ENCODE results near the gene BABAM2.
A peak's percentile ranks its signal among the peaks of the same experiment; 100 is the strongest.

The BABAM2 gene

DNA sequence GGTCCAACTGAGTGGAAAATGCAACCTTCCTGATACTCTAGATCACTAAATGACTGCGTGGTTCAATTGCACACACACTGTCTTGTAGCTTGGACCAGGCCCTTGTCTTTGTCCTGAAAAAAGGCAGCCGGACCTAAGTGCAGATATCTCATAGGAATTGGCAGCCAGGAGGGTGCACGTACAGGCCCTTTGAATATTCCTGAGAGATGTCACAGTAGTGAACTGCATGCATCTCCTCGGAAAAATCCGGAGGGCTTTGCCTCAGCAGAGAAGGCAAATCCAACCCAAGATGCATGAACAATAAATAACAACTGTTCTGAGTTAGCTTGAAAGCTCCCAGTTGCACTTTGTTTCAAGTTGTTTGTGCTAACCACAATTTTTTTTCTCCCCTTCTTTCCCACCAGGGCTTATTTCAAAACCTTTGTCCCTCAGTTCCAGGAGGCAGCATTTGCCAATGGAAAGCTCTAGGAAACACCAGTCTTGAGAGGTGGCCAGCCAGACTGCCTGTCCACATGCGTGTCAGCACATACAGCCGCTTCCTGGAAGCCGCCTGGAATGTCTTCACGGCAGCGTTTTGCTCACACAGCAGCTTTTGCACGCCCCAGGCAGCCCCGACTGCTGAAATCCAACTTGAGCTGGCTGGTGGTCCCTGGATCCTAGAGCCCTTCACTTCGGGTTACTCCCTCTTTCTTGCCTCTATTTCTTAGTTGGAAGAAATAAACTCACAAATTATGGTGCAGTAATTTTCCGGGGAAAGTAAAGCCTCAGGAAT, 447.7 kb downstream of the BABAM2 start:
- no peak for DNase-seq

DNA sequence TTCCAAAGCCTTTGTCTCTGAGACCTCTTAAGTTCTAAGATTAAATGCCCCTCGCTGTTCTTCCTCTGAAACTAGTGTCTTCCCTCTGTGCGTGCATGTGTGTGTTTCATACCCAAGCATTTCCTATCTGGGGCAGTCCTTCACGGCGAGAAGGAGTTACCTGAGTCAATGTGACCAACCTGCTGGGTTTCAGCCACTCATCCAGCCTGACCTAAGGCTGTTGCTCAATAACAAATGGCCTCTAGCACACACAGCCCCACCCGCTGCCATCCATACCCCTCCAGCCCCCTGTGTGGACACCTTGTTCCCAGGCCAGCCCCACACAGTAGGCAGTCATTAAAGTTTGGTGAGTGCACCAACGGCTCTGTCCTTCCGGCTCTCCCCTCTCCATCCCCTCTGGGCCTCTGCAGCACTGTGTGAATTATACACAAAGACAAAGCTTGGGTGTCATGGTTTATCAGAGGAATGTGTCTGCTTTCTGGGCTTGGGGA, 448.3 kb downstream of the BABAM2 start:
- no peak for DNase-seq

DNA sequence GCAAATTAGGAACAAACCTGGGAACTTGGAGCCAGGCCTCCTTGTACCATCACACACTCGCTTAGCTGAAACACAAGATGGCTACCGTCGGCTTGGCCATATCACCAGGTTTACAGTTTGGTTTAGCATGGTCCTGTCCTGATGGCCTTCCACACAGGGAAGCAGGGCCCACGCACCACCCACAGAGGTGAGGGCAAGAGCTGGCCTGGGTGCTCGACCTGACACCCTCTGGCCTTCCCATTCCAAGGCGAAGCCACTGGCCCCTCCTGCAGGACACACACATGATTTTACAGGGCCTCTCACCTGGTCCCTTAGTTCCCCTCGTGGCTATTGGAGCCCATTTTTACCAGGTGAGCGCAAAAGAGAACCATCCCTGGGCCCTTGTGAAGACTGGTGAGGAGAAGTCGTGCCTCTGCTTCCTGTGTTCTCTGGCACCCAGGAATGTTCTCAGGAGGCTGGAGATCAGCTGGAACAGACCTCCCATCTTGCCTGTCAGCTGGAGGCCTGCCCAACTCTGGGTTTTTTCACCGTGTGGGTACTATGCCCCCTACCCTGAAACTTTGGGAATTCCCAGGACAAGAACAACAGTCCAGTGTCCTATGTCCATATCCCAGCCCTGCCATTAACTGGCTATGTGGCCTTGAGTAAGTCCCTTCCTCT, 449.1 kb downstream of the BABAM2 start:
- no peak for DNase-seq

DNA sequence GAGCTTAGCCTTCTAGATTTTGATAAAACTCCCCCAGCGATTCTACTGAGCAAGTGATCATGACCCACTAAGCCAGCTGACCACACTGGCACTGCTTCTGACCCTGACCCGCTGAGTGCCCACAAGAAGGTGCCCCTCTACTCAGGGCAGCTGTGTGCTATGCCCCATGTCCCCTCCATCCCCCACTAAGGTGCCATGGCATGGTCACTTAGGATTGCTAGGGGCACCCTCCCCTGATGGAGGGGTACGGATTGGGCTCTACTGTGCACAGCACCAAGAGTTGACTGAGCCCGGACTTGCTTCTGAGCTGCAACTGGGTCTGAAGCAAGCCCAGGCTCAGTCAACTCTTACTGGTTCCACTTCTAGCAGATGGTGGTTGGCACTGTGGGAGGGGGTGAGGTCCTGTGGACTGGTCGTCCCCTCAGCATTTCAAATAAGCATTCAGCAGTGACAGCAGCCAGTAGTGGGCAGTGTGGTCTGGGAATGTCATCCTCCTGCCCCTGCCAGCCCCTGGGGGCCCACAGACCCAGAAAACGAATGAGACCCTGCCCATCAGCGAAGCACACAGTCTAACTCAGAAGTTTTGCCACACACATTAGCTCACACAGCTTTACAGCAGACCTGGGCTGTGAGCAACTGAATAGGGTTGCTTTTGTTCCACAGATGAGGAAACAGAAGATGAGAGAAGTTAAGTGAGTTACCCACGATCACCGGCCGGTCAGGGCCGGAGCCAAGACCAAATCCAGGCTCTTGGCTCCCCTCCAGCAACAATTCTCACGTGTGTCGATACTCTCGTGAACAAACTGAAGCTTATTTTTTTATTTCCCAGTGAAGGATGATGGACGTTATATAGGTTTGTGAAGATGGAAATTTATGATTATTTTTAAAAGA, 450.0 kb downstream of the BABAM2 start:
- no peak for DNase-seq

DNA sequence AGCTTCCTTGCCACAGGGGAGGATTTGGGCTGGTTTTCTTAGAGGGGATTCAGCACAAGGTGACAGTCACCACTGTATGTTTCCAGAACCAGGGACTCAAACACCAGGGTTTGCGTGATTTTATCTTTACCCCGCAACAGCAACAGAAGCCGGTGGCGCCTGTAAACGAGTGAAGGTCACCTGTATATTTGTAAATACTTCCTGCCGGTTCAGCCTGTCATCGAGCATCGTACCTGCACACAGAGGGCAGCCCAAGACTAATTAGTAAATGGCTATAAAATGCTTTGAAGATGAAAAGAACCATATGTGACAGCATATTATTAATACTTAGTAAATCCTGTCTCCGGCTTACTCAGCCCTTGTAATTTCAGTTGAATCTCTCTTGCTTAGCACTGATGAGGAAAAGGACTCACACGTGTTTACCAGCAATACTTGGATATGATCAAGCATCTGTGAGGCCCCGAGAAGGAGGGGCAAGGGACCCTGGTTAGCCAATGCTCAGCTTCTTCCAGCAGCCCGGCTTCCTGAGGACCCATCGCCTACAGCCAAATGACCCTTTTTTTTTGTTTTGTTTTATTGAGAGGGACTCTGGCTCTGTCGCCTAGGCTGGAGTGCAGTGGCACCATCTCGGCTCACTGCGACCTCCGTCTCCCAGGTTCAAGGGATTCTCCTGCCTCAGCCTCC, 450.8 kb downstream of the BABAM2 start:
- no peak for DNase-seq

DNA sequence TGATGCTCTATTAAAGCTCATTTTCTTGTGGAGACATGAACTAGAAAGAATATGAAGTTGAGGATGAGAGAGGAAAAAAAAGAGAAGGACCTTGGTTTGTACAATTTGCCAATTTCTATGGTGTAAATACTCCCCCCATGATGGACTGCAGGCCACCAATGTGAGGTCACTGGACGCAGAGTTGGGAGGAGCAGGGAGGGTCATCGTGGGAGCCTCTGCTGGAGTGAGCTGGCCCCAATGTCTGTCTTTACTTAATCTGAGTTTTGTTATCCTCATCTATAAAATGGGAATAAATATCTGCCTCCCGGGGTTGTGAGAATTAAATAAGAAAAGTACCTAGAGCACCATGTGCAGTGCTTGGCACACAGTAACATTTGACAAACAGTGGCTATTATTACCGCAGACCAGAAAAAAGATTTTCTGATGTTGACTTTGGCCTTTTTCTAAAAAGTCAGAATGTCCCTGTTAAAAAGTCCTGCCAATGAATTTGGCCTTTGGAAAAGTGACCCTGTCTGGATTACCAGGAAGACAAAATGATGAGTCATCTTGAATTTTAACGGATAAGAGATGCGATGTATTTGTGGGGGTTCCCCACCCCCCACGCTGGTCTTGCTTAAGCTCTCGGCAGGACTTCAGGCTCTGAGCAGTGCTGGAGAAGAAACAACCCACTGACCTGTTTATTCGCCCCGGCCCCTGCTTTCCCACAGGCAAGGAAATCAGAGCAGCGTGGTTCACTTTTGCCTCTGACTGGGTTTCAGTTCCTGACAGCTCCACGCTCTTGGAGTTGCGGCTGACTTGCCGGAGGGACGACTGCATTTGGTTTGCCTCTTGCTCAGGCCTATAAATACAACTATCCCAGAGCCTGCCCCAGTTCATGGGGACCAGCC, 451.8 kb downstream of the BABAM2 start:
- no peak for DNase-seq

DNA sequence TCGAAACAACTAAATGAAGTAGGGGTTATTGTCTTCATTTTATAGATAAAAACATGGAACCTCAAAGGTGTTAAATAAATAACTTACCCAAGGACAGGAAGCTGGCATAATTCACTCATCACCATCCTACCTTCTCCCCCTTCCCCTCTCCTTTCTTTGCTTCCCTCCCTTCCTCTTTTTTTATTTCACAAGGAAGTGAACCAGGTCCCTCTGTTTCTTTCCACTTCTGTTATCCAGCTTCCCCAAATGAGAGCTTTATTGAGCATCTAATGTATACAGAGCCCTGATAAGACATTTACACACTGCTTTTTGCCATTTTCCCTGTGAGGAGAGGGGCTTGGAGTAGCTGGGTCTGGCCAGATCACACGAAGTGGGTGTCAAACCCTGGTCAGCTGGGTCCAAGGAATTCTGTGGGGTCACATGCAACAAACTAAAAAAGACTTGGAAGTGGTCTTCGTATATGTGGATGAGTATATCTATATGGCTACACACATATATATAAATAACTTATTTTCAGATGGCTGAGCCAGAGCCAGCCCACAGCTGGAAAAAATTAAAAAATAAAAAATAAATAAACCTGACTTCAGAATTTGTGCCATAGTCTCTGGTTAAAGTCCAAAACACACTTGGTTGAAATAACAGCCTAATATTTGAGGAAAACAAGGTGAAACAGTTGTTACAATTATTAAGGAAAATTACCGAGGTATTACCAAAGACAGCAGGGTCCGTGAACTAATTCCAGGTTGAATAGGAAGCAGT, 452.8 kb downstream of the BABAM2 start:
- DNase-seq: no peak

DNA sequence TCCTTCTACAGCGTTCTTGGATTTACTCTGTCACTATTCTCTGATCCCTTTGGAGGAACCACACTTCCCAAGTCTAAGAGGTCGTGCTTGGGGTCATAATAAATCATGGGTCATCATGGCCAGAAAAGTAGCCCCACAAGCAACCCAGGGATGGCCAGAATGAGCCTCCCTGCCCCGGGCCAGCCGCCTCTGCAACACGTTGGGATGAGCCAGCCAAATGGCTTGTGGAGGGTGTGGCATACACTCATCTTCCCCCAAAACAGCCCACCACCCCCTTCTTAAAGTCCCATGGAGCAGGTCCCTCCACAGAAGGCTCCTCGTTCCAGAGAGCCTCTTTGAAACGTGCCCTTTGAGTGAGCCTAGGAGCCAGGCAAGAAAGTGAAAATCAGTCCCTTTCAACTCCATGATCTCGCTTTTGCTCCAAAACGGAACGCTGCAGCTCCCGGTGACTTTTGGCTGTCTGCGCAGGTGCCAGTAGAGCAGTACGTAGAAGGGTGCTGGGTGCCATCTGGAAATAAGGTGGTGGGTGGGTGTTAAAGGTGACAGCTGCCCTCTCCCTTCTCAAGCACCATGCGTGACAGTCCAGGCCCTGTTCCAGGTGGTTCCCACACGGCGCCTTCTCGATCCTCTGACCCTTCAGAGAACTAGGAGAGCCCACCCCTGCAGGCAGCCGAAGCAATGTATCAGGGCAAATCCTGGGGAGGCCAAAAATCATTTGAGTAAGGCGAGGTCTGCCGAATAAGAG, 453.6 kb downstream of the BABAM2 start:
- no peak for DNase-seq

DNA sequence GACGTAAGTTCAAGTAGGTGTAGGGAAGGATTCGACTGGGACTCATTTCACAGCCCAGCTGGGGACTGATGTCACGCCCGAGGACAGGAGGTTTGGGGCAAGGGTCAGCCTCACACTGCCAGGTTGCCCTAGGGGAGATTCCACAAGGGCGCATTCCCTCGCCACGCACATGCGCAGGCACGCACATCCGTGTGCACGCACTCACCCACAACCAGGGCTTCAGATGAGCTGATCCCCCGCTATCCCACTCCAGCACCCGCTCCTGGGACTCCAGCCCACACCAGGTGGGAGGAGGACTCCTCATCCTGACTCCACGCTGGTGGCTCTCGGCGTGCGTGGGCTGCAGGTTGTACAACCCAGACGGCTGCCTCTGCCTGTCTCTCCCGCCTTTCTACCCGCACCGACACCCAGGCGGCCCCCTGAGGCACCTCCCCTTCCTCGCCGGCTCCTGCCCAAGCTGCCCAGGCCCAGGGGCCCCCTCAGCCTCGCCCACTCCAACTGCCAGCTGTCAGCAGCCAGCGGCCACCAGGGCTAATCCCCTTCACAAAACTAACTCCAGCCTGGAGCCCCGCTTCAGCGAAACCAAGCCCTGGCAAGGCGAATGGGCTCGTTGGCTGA, 454.3 kb downstream of the BABAM2 start:
- DNase-seq: no peak

DNA sequence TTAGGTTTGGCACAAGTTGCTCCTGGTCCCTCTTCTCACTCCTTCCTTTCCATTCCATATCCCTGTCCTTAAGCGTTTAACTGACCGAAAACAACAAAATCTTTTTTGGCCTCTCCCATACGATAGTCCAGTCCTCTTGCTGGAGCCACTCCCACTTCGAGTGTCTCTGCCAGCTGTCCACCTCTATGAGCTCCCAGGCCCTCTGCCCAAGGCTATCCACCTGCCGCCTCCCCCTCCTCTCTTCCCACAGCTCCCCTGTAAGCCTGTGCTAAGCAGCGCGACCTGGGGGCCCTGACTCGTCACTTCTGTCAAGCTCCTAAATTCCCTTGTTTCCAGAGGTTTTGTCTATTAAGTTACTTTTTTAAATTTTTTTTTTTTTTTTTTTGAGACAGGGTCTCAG, 455.1 kb downstream of the BABAM2 start:
- no peak for DNase-seq

DNA sequence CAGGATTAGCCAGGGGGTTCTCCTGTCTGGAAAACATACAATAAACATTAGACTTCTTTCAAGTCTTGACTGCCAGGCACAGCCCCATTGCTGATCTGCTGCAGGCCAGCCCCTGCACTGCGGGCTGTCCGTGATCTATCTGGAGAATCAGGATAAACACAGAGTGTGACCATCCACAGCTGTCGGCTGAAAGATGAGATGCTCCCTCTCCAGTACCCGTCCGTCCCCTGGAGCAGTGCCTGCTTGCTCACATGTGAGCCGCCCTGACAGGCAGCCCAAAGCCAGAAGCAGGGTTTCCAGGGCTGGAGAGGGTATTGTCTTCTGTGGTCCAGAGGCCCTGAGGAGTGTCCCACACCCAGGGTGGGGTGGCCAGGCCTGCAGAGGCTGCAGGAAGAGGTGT, 456.1 kb downstream of the BABAM2 start:
- DNase-seq: no peak

DNA sequence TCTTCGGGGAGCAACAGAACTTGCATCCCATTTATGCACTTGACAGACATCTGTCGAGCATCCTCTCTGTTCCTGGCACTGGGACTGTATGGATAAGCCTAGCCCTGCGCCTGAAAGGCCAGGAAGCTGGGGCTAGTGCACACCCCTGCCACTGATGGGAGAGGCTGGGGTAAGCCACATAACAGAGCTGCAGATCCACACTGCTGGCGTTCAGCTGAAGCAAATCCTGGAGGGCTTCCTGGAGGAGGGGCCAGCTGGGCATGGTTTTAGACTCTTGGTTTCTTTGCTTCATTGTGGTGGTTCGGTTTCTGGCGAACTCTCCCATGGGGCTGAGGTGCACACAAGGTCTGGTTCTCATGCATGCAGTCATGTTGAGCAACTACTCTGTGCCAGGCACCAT, 456.7 kb downstream of the BABAM2 start:
- no peak for DNase-seq

DNA sequence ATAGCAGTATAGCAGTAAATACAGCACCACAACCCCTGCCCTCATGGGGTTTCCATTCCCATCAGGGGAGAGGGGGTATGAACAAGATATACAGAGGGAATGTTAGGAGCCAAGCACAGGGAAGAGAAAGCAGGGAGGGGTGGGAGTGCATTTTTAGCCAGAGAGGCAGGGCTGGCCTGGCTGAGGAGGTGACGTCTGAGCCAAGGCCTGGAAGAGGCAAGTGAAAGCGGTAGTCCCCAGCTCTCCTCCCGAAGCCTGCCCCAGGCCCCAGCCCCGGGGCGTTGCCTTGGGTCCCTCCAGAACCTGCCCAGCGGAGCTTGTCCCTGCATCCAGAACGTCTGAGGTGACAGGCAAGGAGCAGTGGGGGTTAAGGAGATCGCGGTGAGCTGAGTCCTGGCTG, 457.1 kb downstream of the BABAM2 start:
- DNase-seq: no peak

DNA sequence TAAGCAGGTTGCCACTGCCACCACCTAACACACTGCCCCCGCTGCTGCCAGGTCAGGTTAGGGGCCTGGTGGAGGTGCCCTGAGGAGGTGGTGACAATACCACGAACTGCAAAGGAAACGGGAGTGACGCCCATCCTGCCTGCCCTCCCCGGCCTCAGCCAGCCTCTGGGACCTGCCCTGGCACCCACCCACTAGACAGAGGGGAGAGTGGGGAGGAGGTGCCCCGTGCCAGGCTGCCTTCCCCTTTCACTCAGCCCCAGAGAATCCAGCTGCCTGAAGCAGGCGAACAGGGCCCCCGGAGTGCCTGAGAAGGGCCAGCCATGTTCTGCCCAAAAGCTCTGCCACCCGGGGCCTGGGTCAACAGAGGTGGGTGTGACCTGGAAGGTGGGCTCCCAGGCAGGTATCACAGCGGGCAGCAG, 457.6 kb downstream of the BABAM2 start:
- peak; percentile 67 for DNase-seq

DNA sequence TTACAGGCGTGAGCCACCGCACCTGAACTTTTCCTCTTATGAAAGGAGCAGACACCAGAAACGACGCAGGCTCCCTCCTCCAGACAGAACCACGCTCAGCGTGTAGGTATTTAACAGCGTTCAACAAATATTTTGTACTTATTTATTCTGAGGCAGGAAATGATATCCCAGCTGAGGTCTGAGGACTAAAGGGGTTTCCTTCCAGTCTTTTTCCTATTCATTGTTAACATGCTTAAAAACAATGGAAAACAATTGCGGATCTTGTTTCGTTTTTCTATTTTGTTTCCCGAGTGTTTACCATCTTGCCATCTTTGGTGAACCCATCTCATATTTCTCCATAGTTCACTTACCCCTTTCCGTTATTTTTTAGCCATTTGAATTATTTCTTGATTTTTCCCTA, 458.4 kb downstream of the BABAM2 start:
- DNase-seq: no peak

DNA sequence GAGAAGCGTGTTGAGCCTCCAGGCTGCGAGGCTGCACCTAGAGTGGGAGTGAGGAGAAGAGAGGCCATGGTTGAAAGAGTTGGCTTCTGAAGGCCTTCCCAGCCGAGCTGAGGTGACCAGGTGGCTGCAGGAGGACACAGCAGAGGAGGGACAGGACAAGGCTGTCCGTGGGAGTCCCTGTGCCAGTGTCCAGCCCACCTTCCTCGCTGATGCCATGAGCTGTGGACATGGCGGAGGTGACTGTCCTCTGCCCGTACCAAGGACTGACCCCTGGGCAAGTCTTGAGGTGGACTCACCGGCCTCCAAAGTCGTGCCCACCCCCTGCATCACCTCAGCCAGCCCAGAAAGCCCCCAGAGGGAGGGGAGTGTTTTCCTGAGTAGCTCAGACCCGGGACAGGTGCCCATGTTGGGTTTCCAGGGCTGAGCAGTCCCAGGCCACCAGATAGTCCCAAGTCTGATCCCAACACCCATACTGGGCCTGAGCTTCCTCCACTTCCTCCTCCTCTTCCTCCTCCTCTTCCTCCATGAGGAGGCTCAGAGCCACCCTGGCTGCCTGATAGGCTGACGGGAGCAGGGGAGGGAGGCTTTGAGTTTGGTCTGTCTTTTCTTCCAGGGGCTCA, 459.1 kb downstream of the BABAM2 start:
- no peak for DNase-seq

DNA sequence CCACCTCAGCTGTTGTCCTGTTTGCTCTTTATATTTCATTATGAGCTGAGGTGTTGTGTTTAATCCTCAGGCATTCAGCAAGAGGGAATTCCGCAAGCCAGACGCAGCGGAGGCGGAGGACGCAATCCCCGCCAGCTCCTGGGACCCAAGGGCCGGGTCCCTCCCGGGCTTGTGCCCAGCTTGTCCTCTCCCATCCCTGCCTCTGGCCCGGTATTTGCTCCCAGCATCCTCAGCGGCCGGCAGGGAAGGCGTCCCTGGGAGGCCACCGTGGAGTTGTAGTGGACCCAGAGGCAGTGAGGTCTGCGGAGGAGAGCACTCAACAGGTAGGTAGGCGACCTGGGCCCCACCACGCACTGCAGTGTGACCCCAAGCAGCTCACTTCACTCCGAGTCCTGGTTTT, 459.7 kb downstream of the BABAM2 start:
- no peak for DNase-seq

DNA sequence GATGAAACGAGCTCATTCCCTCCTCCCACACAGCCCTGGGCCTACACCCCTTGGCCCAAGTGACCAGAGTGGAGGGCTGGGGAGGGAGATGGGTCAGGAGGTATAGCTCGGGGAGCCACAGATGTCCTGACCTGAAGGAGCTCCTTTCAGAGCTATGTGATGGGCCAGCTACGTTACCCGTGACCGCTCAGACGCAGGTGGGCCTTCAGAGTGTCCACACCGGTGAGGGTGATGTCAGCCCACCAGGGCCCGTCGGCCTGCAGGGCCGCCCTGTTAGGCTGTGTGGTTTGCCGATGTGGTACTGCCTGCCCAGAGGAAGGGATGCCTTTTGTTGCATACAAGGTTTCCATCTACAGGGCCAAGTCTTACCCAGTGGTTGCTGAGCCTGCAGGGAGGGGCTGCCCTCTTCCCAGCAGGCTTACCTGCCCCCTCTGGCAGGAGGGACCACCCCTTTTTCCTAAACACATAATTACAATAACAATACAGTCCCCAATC, 460.3 kb downstream of the BABAM2 start:
- DNase-seq: no peak

DNA sequence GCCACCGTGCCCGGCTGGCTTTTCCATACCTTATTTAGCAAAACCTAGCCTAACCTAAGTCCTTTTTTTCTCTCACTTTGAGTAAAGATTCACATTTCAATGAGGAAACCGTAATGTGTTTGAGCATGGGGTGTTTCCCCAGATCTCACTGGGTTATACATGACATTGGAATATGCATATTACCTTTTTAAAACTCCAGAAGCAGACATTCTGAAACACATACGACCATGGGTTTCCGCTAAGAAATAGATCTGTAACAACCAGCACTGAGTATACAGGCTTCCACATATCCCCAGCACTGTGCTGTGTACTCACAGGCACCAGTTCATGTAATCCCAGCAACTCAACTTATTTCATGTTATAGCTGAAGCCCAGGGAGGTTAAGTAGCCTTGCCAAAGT, 461.1 kb downstream of the BABAM2 start:
- DNase-seq: no peak
